ENCODE measurements around the gene PCDHGA8. TPM values are rescaled to one million over a fixed set of nuclear protein-coding genes. Genes with fewer than 3 reads are reported as not detected.
"Not testable (repeated sequence)": the region's sequence is repeated elsewhere in the genome, so short reads cannot be mapped to it uniquely, and the experiment has no call there.

The PCDHGA8 gene
- total RNA-seq, 4 donors from 2014 or later: 1.7 to 5.8 (median 3.3) TPM

DNA sequence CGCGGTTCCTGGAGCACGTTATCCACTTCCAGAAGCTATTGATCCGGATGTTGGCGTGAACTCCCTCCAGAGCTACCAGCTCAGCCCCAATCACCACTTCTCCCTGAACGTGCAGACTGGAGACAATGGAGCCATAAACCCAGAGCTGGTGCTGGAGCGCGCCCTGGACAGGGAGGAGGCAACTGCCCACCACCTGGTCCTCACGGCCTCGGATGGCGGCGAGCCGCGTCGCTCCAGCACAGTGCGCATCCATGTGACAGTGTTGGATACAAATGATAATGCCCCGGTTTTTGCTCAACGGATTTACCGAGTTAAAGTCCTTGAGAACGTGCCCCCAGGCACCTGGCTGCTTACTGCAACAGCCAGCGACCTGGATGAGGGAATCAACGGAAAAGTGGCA lies 11.0 kb downstream of the PCDHGA8 start:
- peaks cover 21 to 99% (median 95%) of the 10 kb centered on the region in 4 donors for H3K9me3 ChIP-seq
- DNase-seq (ENCODE audit: extremely low spot score): no peak
- intact Hi-C loops (cut with DNase I): no loop called here
- no peaks in the 10 kb centered on the region for H3K4me1 ChIP-seq
- peaks cover 0 to 6% (median 0%) of the 10 kb centered on the region in 4 donors for H3K36me3 ChIP-seq
- H3K27me3 ChIP-seq: peaks cover 0 to 9% (median 0%) of the 10 kb centered on the region in 4 donors
- TF ChIP-seq, protein P1, sequence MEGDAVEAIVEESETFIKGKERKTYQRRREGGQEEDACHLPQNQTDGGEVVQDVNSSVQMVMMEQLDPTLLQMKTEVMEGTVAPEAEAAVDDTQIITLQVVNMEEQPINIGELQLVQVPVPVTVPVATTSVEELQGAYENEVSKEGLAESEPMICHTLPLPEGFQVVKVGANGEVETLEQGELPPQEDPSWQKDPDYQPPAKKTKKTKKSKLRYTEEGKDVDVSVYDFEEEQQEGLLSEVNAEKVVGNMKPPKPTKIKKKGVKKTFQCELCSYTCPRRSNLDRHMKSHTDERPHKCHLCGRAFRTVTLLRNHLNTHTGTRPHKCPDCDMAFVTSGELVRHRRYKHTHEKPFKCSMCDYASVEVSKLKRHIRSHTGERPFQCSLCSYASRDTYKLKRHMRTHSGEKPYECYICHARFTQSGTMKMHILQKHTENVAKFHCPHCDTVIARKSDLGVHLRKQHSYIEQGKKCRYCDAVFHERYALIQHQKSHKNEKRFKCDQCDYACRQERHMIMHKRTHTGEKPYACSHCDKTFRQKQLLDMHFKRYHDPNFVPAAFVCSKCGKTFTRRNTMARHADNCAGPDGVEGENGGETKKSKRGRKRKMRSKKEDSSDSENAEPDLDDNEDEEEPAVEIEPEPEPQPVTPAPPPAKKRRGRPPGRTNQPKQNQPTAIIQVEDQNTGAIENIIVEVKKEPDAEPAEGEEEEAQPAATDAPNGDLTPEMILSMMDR (IDR thresholded peaks at IDR 0.05): no peak
- TF ChIP-seq POLR2A (IDR thresholded peaks at IDR 0.05; ENCODE audit: low read depth): no peak
- H3K4me3 ChIP-seq: peak overlapping the region in 3 of 4 donors; percentile 36 to 46 (median 39)
- WGBS: 24% methylated on average over 18 of the region's 22 CpGs
- no peak overlapping the region for H3K27ac ChIP-seq (replicated peaks in 1 of 4)

DNA sequence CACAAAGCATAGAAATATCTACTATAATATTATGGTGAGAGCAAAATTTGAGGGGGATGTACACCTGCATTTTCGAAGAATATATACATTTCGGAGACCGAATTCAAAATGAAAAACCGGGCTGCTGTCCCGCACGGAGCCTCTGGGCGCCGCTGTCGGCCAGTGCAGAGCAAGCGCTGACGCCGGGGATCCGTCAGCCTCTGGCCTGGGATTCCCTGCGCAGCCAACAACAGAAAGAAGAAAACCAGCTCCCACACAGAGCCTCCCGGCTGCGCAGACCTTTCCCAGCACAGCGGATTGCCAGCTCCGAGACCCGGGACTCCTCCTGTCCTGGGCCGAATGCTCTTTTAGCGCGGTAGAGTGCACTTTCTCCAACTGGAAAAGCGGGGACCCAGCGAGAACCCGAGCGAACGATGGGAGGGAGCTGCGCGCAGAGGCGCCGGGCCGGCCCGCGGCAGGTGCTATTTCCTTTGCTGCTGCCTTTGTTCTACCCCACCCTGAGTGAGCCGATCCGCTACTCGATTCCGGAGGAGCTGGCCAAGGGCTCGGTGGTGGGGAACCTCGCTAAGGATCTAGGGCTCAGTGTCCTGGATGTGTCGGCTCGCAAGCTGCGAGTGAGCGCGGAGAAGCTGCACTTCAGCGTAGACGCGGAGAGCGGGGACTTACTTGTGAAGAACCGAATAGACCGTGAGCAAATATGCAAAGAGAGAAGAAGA lies 15.5 kb downstream of the PCDHGA8 start, which contains the start of gene PCDHGB6:
PCDHGB6 (plus strand) TSS at position 232 of the 716 bp plus-strand sequence; CDS start at position 414, 182 bp downstream.
- H3K27ac ChIP-seq (replicated peaks in 1 of 4); intact Hi-C loops (cut with DNase I); H3K36me3 ChIP-seq; H3K4me1 ChIP-seq; DNase-seq (ENCODE audit: extremely low spot score); H3K27me3 ChIP-seq: not testable (repeated sequence)
- TF ChIP-seq, protein P1 (IDR thresholded peaks at IDR 0.05): peak; percentile 18 to 49 (median 23)
- peak within 1 kb of the TSS; percentile 33 to 49 (median 36) for H3K4me3 ChIP-seq
- peaks cover 19 to 98% (median 96%) of the 10 kb centered on the region in 4 donors for H3K9me3 ChIP-seq
- WGBS: 11% methylated on average over 25 of the region's 51 CpGs

DNA sequence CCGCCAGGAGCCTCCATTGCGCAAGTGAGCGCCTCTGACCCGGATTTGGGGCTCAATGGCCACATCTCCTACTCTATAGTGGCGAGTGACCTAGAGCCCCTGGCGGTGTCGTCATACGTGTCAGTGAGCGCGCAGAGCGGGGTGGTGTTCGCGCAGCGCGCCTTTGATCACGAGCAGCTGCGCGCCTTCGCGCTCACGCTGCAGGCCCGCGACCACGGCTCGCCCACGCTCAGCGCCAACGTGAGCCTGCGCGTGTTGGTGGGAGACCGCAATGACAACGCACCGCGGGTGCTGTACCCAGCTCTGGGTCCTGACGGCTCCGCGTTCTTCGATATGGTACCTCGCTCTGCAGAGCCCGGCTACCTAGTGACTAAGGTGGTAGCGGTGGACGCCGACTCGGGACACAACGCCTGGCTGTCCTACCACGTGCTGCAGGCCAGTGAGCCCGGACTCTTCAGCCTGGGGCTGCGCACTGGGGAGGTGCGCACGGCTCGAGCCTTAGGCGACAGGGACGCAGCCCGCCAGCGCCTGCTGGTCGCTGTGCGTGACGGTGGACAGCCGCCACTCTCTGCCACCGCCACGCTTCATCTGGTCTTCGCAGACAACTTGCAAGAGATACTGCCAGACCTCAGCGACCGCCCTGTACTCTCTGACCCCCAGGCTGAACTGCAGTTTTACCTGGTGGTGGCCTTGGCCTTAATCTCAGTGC lies 17.3 kb downstream of the PCDHGA8 start:
- TF ChIP-seq POLR2A (IDR thresholded peaks at IDR 0.05; ENCODE audit: low read depth) (no peak), POLR2AphosphoS5 (IDR thresholded peaks at IDR 0.05) (no peak), EP300 (IDR thresholded peaks at IDR 0.05) (no peak)
- TF ChIP-seq, protein P1 (IDR thresholded peaks at IDR 0.05): no peak
- intact Hi-C loops (cut with DNase I): loop anchor here (10.0 kb wide), 1 partner anchor 115 kb away; no protein-coding TSS in a partner anchor
- Histone ChIP-seq H3K4me1 (peaks cover 0 to under 1% (median 0%) of the 10 kb centered on the region in 4 donors), H3K9me3 (peaks cover 11 to 98% (median 96%) of the 10 kb centered on the region in 4 donors), H3K36me3 (peaks cover 0 to 6% (median 2%) of the 10 kb centered on the region in 4 donors), H3K27me3 (no peaks in the 10 kb centered on the region), H3K4me3 (peak overlapping the region in 1 of 4 donors; percentile 10), H3K27ac (replicated peaks in 1 of 4) (no peak overlapping the region)
- WGBS: 6% methylated on average over 2 of the region's 64 CpGs
- no peak for DNase-seq (ENCODE audit: extremely low spot score)

GRCh38 chr5:141411575-141411974 lies 19.1 kb downstream of the PCDHGA8 start:
- TF ChIP-seq EP300 (IDR thresholded peaks at IDR 0.05) (no peak), POLR2AphosphoS5 (IDR thresholded peaks at IDR 0.05) (no peak), POLR2A (IDR thresholded peaks at IDR 0.05; ENCODE audit: low read depth) (no peak)
- intact Hi-C loops (cut with DNase I): loop anchor here (10.0 kb wide), 1 partner anchor 113 kb away; no protein-coding TSS in a partner anchor
- H3K27me3 ChIP-seq: no peaks in the 10 kb centered on the region
- peaks cover 11 to 96% (median 94%) of the 10 kb centered on the region in 4 donors for H3K9me3 ChIP-seq
- DNase-seq (ENCODE audit: extremely low spot score): no peak
- WGBS: 57% methylated on average over 3 of the region's 3 CpGs
- peaks cover 0 to 6% (median 2%) of the 10 kb centered on the region in 4 donors for H3K36me3 ChIP-seq
- H3K4me3 ChIP-seq: no peak overlapping the region
- H3K4me1 ChIP-seq: peaks cover 0 to 7% (median 0%) of the 10 kb centered on the region in 4 donors
- no peak overlapping the region for H3K27ac ChIP-seq (replicated peaks in 1 of 4)

Data from esophagus muscularis mucosa (tissue), 4 donors.